Stimulated activated CD4-positive, alpha-beta T cell treated with anti-CD3 and anti-CD28 coated beads, Interleukin-4, amount 100 ng/mL, for 4 hours (primary cell): ENCODE data around the gene SPTB.

ENCODE experiments used
- DNase-seq, 2 experiments: peaks; one replicate each; pipeline ENCODE4 v3.0.0-alpha.2; 2020

The SPTB gene

GRCh38 chr14:64725879-64726584, 153.7 kb downstream of the SPTB start:
- no peak for DNase-seq

DNA sequence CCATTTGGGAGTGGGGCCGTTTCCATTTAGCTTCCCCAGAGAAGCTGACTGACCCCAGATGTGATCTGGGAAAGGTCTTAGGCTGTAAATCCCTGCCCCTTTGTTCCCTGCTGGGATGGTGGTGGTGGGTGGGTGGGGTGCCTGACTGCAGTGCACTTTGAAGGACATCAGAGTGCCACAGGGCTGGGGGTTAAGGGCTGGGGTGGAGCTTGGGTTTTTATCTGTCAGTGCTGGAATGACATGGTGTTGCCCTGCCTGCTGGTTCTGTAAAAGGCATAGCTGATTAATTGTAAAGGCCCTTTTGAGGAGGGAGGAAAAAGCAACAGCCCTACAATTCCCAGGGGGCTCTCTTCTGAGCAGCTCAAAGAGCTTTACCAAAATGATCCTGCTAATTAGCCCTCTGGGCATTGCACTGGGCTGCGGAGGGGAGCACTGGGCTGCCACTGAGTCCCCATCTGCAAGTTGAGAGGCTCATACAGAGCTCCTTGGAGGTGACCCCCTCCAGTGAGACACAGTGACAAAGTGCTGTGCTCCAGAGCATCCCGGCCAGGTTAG, 154.4 kb downstream of the SPTB start:
- DNase-seq, result no peak

- DNase-seq, result no peak
These were observed 155.2 kb downstream of the SPTB start for GRCh38 chr14:64724578-64724930.

- no peak for DNase-seq
These were observed 155.8 kb downstream of the SPTB start for GRCh38 chr14:64723691-64724577.

DNA sequence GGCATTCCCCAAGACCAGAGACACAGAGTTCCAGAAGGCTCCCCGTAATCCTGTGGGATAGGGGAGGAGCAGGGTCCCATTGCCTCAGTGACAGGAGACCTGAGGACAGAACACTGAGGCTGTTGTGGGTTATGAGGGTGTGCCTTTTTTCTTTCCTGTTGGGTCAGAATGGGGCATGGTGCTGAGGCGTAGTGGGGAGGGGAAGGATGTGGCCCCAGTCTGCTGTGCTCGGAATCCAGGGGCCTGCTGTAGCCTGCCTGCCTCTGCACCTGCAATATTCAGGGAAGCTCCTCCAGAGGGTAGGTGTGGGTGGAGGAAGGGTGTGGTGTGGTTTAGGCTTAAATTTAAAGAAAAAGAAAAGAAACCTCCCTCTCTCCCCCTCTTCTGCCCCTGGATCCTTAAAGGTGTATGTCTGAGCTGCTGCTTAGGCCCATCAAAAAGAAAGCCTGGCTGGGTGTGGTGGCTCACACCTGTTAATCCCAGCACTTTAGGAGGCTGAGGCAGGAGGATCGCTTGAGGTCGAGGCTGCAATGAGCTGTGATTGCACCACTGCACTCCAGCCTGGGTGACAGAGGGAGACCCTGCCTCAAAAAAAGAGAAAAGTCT, 156.8 kb downstream of the SPTB start:
- no peak for DNase-seq

DNA sequence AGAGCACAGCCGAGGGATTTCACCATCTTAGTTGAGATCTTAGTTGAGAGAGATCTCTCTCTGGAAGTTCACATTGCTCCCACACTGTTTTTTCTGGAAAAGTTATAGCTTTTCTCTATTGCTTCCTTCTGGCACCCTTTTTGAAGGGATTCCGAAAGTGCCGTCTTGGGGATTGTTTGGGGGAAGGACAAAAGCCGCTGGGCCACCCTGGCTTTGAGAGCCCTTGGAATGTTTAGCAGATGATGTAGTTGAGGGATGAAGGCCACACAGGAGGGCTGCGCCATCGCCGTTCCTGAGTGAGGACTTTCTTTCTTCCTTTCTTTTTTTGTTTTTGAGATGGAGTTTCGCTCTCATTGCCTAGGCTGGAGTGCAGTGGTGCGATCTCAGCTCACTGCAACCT, 157.8 kb downstream of the SPTB start:
- DNase-seq, result no peak

DNA sequence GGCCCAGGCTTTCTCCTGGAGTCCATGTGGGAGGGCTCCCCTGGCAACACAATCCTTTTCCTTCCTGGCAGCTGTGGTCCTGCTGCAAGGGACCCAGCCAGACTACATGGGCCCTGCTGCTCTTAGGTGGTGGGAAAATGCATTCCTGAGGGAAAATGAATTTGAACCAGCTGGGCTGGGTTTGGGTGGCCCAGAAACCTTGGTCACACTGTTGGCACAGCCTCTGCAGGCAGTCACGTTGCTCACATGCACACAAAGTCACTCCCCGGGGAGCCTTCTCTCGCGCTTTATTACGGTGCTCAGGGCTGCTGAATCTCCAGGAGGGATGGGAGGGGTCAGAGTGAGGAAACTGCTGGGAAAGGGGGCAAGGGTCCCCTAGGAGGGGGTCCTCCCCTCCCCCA, 158.3 kb downstream of the SPTB start:
- no peak for DNase-seq

GRCh38 chr14:64720131-64720576, 159.6 kb downstream of the SPTB start:
- DNase-seq, result no peak

- no peak for DNase-seq
These were observed 160.1 kb downstream of the SPTB start for GRCh38 chr14:64719601-64720000.

GRCh38 chr14:64718762-64719161, 160.9 kb downstream of the SPTB start:
- no peak for DNase-seq

GRCh38 chr14:64717870-64718269, 161.8 kb downstream of the SPTB start:
- no peak for DNase-seq

GRCh38 chr14:64715628-64716412, 163.9 kb downstream of the SPTB start:
- DNase-seq, result no peak

- no peak for DNase-seq
These were observed 164.5 kb downstream of the SPTB start for GRCh38 chr14:64715146-64715627.

GRCh38 chr14:64714432-64715025, 165.2 kb downstream of the SPTB start:
- no peak for DNase-seq

GRCh38 chr14:64713677-64714076, 166.0 kb downstream of the SPTB start:
- DNase-seq, result no peak

DNA sequence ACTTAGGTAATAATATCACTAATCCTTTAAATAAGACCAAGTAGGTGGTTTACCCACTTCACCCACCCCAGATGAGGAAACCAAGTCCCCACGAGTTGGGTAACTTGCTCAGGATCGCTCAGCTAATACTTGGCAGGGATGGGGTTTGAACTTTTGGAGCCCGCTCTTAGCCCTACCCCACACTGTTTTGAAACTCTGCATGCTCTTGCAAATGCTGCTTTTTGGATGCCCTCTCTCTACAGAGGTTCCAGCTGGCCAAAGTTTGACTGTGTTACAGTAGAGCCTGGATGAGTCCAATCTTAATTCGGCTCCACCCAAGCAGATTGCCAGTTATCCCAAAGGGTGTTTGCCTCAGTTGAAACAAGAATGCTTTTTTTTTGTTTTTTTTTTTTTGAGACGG, 168.7 kb downstream of the SPTB start:
- no peak for DNase-seq

- no peak for DNase-seq
These were observed 170.6 kb downstream of the SPTB start for GRCh38 chr14:64709126-64709525.

DNA sequence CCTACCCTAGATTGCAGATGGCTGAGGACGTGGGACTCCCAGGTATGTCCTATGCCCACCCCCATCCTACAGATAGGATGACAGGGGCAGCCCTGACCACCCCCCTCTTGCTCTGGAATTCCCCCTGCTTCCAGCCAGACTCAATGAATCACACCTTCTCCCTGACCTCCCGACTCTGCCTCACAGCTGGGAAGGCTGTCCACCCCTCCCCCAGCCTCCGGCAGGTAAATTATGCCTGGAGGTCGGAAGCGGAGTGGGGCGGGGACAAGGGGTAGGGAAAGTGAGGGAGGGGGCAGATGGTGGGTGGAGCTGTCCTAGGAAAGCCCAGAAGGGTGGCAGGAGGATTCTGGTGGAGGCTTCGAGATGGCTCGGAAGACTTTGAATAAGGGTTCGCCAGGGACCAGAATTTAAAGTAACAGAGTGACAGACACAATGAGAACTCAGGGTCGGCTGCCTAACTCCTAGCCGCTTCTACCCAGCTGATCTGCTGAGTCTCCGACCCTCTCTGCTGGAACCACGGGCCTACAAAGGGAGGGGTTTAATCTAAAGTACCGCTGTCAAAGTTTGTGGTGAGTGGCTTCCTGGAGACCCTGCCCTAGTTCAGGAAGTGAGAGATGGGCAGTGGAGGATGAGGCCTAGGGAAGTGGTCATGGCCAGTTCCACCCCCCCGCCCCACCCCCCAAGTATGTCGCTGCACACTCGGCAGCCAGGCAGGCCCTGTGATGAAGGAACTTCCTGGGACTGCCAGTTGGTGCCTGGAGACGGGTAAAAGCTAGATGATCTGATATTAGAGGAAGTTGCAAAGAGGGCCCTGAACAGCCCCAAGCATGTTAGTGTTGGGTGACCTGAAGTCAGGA, 171.3 kb downstream of the SPTB start:
- DNase-seq, result no peak

GRCh38 chr14:64707661-64708060, 172.0 kb downstream of the SPTB start:
- DNase-seq, result no peak

DNA sequence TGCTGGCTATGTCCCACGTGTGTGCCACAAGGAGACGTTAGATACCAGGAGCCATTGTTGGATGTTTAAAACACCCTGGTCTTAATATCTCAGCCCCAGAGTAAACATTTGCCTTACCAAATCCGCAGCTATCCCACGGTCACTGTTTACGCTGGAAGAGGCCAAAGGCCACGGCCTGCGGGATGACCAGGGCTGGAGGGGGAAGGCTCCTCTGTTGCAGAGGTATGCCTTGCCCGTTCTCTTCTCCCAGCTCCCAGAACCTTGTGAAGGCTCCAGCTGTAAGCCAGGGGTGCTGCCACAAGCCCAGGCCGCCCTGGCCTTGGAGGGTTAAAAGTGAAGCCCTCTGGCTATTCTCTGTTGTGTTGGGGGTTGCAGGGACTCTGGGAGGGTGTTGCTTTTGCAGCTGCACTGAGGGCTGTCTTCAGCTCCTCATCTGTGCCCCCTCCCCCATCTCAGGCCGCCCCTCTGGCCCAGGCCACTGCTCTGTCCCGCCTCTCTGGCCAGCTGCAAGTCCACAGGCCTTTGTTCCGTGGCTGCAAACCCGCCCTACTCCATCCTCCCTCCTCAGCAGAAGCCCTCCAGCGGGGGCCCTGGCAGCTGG, 173.0 kb downstream of the SPTB start:
- DNase-seq, result no peak

GRCh38 chr14:64706119-64706592, 173.6 kb downstream of the SPTB start:
- DNase-seq, result no peak
